GM12878 (cell line): ENCODE results near the gene NCF2. TPM values are rescaled to one million over a fixed set of nuclear protein-coding genes. Genes with fewer than 3 reads are reported as not detected.

Source experiments
- ATAC-seq: fragments of 200-7000 bp; cut with Tn5 transposase; 3 replicates; pipeline ENCODE4 v1.9.1; 2020; ENCODE audit warnings: mild to moderate bottlenecking, moderate library complexity
- BruUV-seq: library from RNA; stranded (reverse); fragments of 400-500 nt; replicated peaks from 2 replicates; lab custom pipeline; 2021; lab: Mats Ljungman, UMichigan
- CTCF ChIA-PET: fragments of 300-600 bp; sonication (Branson Sonifier 250); formaldehyde crosslinking; extraction: SDS; loops from one replicate; lab custom pipeline; 2021; ENCODE audit warnings: inconsistent platforms; lab: Yijun Ruan, JAX
- POLR2A ChIA-PET: fragments of 350-600 bp; formaldehyde crosslinking; extraction: SDS; loops from one replicate; lab custom pipeline; 2021; ENCODE audit warnings: inconsistent platforms; lab: Charles Lee
- RAD21 ChIA-PET: fragments of 300-600 bp; sonication (Branson Sonifier 250); formaldehyde crosslinking; loops from one replicate; lab custom pipeline; 2023; ENCODE audit warnings: antibody characterized with exemption; ENCODE audit not compliant: unreplicated experiment; lab: Charles Lee
- SMC1A ChIA-PET: fragments of 300-600 bp; sonication (Branson Sonifier 250); formaldehyde crosslinking; loops from one replicate; lab custom pipeline; 2023; ENCODE audit not compliant: unreplicated experiment, uncharacterized antibody; lab: Charles Lee
- DNase-seq: peaks from one replicate; pipeline ENCODE4 v3.0.0-alpha.2; 2011; ENCODE audit warnings: low read depth, low spot score
- FAIRE-seq: peaks from 3 replicates; lab custom pipeline; 2011; peaks lifted over from hg19 to GRCh38; lab: Jason Lieb, UNC
- H2AFZ ChIP-seq: 2 replicates; pipeline ENCODE4 v1.6.0; 2011; ENCODE audit warnings: low read depth, low read length, control low read depth; ENCODE audit not compliant: control insufficient read depth
- H3K27ac ChIP-seq: 2 replicates; pipeline ENCODE4 v1.5.1; 2011; ENCODE audit warnings: control low read depth; ENCODE audit not compliant: control insufficient read depth, insufficient read depth
- H3K27me3 ChIP-seq, 2 experiments: replicated peaks in 1 of 2; 2 replicates each; pipeline versions ENCODE4 v1.6.0 to v1.6.1; 2011; ENCODE audit warnings: low read length in 1 of 2; ENCODE audit not compliant: control insufficient read depth in 2 of 2, insufficient read depth in 2 of 2
- H3K36me3 ChIP-seq, 2 experiments: 2 replicates each; pipeline ENCODE4 v1.5.1; 2011; ENCODE audit warnings: low read length in 1 of 2; ENCODE audit not compliant: control insufficient read depth in 2 of 2, insufficient read depth in 2 of 2
- H3K4me1 ChIP-seq: 2 replicates; pipeline ENCODE4 v1.6.1; 2011; ENCODE audit warnings: mild to moderate bottlenecking, low read length, moderate library complexity, mixed read lengths; ENCODE audit not compliant: control insufficient read depth, insufficient read depth
- H3K4me2 ChIP-seq: 2 replicates; pipeline ENCODE4 v1.6.0; 2011; ENCODE audit warnings: control low read depth; ENCODE audit not compliant: control insufficient read depth, insufficient read depth
- H3K4me3 ChIP-seq: fragments of 200-600 bp; sonication (generic); 2 replicates; pipeline ENCODE4 v1.5.1; 2016
- H3K79me2 ChIP-seq: 2 replicates; pipeline ENCODE4 v1.6.0; 2011; ENCODE audit warnings: low read length; ENCODE audit not compliant: control insufficient read depth, insufficient read depth
- H3K9ac ChIP-seq: 2 replicates; pipeline ENCODE4 v1.8.0; 2011; ENCODE audit warnings: low read length, control low read depth, mixed read lengths; ENCODE audit not compliant: control insufficient read depth, insufficient read depth
- H3K9me3 ChIP-seq: replicated peaks from 3 replicates; pipeline ENCODE4 v1.5.1; 2011; ENCODE audit warnings: mild to moderate bottlenecking, low read length; ENCODE audit not compliant: control insufficient read depth, insufficient read depth
- H4K20me1 ChIP-seq: 2 replicates; pipeline ENCODE4 v1.6.0; 2011; ENCODE audit not compliant: control insufficient read depth, insufficient read depth
- BMI1 ChIP-seq: fragments of 450-650 bp; IDR thresholded peaks from 2 replicates; pipeline ENCODE4 v1.6.1; 2016; ENCODE audit warnings: mild to moderate bottlenecking, moderate library complexity, borderline replicate concordance
- CHD4 ChIP-seq: fragments of 200-600 bp; sonication (generic); IDR thresholded peaks from 2 replicates; pipeline ENCODE4 v1.6.1; 2016; ENCODE audit warnings: mild to moderate bottlenecking
- E2F8 ChIP-seq: fragments of 450-650 bp; IDR thresholded peaks from 2 replicates; pipeline ENCODE4 v1.6.1; 2018; ENCODE audit warnings: mild to moderate bottlenecking, low read depth, moderate library complexity; ENCODE audit not compliant: partially characterized antibody
- HSF1 ChIP-seq: fragments of 150-350 bp; IDR thresholded peaks from 2 replicates; pipeline ENCODE4 v1.6.1; 2014; ENCODE audit warnings: mild to moderate bottlenecking, low read depth, low read length
- SMAD5 ChIP-seq: IDR thresholded peaks from 2 replicates; pipeline ENCODE4 v1.6.1; 2016; ENCODE audit warnings: antibody characterized with exemption, low read depth
- SUPT20H ChIP-seq: IDR thresholded peaks from 2 replicates; pipeline ENCODE4 v1.6.1; 2011; ENCODE audit warnings: low read depth, mild to moderate bottlenecking, low read length, moderate library complexity, borderline replicate concordance; ENCODE audit not compliant: control insufficient read depth
- ZNF217 ChIP-seq: fragments of 450-650 bp; IDR thresholded peaks from 2 replicates; pipeline ENCODE4 v1.6.1; 2017; ENCODE audit warnings: antibody characterized with exemption, mild to moderate bottlenecking
- WGBS: methylation state at CpG from one replicate; pipeline ENCODE4 v1.1.6; 2016; ENCODE audit warnings: low lambda C conversion rate; ENCODE audit not compliant: insufficient replicate concordance, insufficient coverage; ENCODE audit errors: missing lambda C conversion rate; 5-methylcytosine and 5-hydroxymethylcytosine counted together
- in situ Hi-C: fragments of 300-500 bp; cut with MboI; formaldehyde crosslinking; loops from 9 replicates; pipeline ENCODE4 v1.14.3; 2018; ENCODE audit warnings: mixed read lengths
- intact Hi-C: fragments of 100-400 bp; cut with micrococcal nuclease; formaldehyde crosslinking; loops from one replicate; pipeline ENCODE4 v1.14.2; 2022; ENCODE audit not compliant: unreplicated experiment
- polyA plus RNA-seq, 11 experiments: library from polyadenylated mRNA; depleted of rRNA in 4 of 11; unstranded in 6 of 11; stranded (reverse) in 5 of 11; fragments of >200 nt; fragmentation: Nextera tagmentation in 4 of 11; fragmentation: Illumina TruSeq in 1 of 11; extraction: Ambion mirVana in 4 of 11; extraction: Trizol in 1 of 11; gene quantifications; 1 replicate in 1 of 11; 2 replicates in 10 of 11; pipeline versions ENCODE4 v1.2.1 to v1.2.3, GENCODE V29; 2011 to 2016; ENCODE audit warnings: inconsistent platforms in 2 of 11, missing spikeins in 2 of 11, low read depth in 1 of 11
- total RNA-seq, 4 experiments: library from RNA; depleted of rRNA in 3 of 4; stranded (reverse); fragments of >200 nt in 3 of 4; fragmentation: Illumina TruSeq in 1 of 4; extraction: Trizol in 1 of 4; gene quantifications; 2 replicates each; pipeline versions ENCODE4 v1.2.1 to v1.2.3, GENCODE V29; 2013 to 2021

NCF2 gene
- total and polyA plus RNA-seq, 10 of the 15 experiments (the other 5 are each of a cell fraction or from before 2014, with no cell fraction given), result 31.4 to 256 (median 77.1) TPM

GRCh38 chr1:183553764-183554163 lies 36.5 kb downstream of the NCF2 start:
- in situ Hi-C loops (no loop called here), intact Hi-C loops (loop anchor here (2.0 kb wide), 1 partner anchor 69 kb away; no protein-coding TSS in a partner anchor)
- Histone ChIP-seq H4K20me1 (no peaks in the 10 kb centered on the region), H3K79me2 (no peaks in the 10 kb centered on the region), H3K36me3 (peaks cover 16 to 46% of the 10 kb centered on the region in 2 experiments), H3K27ac (no peak overlapping the region), H3K27me3 (no peaks in the 10 kb centered on the region), H3K9me3 (no peaks in the 10 kb centered on the region), H2AFZ (no peak overlapping the region), H3K4me1 (no peaks in the 10 kb centered on the region; the same call in 1 of the 2 replicates), H3K9ac (no peak overlapping the region), H3K4me3 (no peak overlapping the region), H3K4me2 (no peak overlapping the region)
- CTCF ChIA-PET, result interaction anchor here (0.7 to 1.5 kb wide), 5 partner anchors 9 to 51 kb away, joined by 3 to 6 read pairs (median 3); no protein-coding TSS in a partner anchor
- FAIRE-seq, result no peak
- WGBS, result 86% methylated on average over 3 of the region's 3 CpGs
- DNase-seq, result no peak
- no TSS peak for BruUV-seq
- RAD21 ChIA-PET, result interaction anchor here (1.2 to 2.5 kb wide), 2 partner anchors 35 to 45 kb away, joined by 4 to 5 read pairs; no protein-coding TSS in a partner anchor
- SMC1A ChIA-PET, result interaction anchor here (0.5 to 2.5 kb wide), 7 partner anchors 9 to 360 kb away, joined by 3 to 10 read pairs (median 4); partner anchors contain the start of gene NCF2
- ATAC-seq, result no peak
- POLR2A ChIA-PET, result interaction anchor here (0.6 kb wide), 1 partner anchor 27 kb away, joined by 5 read pairs; no protein-coding TSS in a partner anchor
- TF ChIP-seq SMAD5, result peak; percentile 41; the same call in 1 of the 2 replicates
- no peak for TF ChIP-seq ZNF217

GRCh38 chr1:183553331-183553730 lies 36.9 kb downstream of the NCF2 start:
- Histone ChIP-seq H3K9me3 (no peaks in the 10 kb centered on the region), H3K9ac (no peak overlapping the region), H3K79me2 (no peaks in the 10 kb centered on the region), H3K4me1 (no peaks in the 10 kb centered on the region; the same call in 1 of the 2 replicates), H3K4me3 (no peak overlapping the region), H3K36me3 (peaks cover 16 to 46% of the 10 kb centered on the region in 2 experiments), H3K27me3 (no peaks in the 10 kb centered on the region), H4K20me1 (no peaks in the 10 kb centered on the region), H3K4me2 (no peak overlapping the region), H2AFZ (no peak overlapping the region), H3K27ac (no peak overlapping the region)
- ChIA-PET RAD21 (interaction anchor here (1.2 to 2.5 kb wide), 2 partner anchors 35 to 46 kb away, joined by 4 to 5 read pairs; no protein-coding TSS in a partner anchor), SMC1A (interaction anchor here (0.5 to 1.8 kb wide), 5 partner anchors 10 to 360 kb away, joined by 3 to 10 read pairs (median 4); partner anchors contain the start of gene NCF2), CTCF (interaction anchor here (0.7 to 1.5 kb wide), 2 partner anchors 12 to 51 kb away, joined by 3 read pairs; no protein-coding TSS in a partner anchor), POLR2A (interaction anchor here (0.6 kb wide), 1 partner anchor 27 kb away, joined by 5 read pairs; no protein-coding TSS in a partner anchor)
- 75% methylated on average over 5 of the region's 5 CpGs for WGBS
- ATAC-seq, result peak; percentile 17; the same call in 2 of the 3 replicates
- DNase-seq, result no peak
- intact Hi-C loops, result loop anchor here (2.0 kb wide), 1 partner anchor 69 kb away; no protein-coding TSS in a partner anchor
- FAIRE-seq, result no peak
- in situ Hi-C loops, result no loop called here
- BruUV-seq, result TSS peak; percentile 31
- TF ChIP-seq SMAD5 (no peak), CHD4 (no peak), SUPT20H (no peak), HSF1 (no peak), E2F8 (no peak), BMI1 (no peak)
